Dedifferentiated amniotic fluid mesenchymal stem cell (primary cell): Measurements from ENCODE around the gene KIAA0319L.
A peak's percentile ranks its signal among the peaks of the same experiment; 100 is the strongest.

Experiments
- DNase-seq: peaks from one replicate; pipeline ENCODE4 v3.0.0-alpha.2; 2016; ENCODE audit errors: extremely low spot score

The KIAA0319L gene

DNA sequence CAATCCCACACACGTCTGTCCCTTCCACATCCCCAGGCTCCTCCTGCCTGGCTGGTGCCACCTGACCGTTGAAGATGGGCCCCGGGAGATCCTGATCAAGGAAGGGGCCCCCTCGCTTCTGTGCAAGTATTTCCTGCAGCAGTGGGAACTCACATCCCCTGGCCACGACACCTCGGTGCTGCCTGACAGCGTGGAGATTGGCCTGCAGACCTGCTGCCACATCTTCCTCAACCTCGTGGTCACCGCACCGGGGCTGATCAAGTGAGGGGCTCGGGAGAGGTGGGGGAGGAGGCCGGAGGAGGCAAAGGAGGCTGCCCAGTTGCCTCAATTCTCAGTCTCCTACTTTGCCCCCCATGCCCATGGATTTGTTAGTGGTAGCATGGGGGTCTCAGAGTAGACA, 6.0 kb upstream of the KIAA0319L start:
- no peak for DNase-seq

DNA sequence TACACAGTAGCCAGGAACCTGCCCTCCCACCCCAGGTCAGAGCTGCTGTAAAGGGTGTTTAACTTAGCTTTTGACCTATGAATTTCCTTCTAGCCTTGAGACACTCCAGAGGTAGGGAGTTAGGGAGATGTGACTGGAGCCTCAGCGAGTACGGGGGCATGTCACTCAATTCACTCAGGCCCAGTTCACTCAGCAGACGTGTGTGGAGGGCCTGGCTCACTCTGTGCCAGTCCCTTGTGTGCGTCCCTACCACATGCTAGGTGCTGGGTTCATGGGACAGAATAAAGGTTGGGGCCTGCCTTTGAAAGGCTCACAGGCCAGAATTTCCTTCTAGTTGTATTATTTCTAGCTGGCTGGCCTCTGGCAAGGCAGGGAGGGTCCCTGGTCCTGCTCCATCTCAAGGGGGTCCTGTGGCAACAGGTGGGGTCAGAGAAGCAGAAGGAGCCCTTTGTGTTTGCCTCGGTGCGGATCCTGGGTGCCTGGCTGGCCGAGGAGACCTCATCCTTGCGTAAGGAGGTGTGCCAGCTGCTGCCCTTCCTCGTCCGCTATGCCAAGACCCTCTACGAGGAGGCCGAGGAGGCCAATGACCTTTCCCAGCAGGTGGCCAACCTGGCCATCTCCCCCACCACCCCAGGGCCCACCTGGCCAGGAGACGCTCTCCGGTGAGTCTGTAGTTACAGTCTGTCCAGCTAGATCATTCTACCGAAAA, 4.9 kb upstream of the KIAA0319L start:
- no peak for DNase-seq

DNA sequence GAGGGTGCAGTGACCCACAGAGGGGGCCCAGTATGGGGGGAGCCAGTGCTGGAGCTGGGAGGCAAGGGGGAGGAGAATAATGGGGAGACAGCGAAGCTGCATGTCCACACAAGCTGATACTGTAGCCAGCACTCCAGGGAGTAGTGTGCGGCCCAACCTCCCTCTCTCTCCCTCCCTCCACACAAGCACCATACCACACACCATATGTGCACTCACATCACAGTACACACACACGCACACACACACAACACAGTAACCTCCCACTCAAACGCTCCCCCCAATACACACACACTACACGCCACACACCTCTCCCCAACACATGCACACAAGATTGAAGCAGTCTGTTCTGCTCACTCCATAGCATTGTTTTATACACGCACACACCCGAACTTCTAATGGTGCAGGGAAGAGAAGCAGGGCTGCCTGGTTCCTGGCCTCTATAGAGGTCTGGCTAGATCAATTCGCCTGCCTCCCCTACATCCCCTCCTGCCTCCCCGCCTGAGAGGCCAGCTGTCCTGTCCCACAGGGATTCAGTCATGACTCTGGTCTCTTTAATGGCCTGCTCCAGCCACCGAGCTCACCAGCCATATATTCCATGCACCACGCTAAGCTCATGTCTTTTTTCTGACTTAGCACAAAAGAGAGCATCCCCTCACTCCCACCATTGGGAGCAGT, 4.2 kb upstream of the KIAA0319L start:
- no peak for DNase-seq

DNA sequence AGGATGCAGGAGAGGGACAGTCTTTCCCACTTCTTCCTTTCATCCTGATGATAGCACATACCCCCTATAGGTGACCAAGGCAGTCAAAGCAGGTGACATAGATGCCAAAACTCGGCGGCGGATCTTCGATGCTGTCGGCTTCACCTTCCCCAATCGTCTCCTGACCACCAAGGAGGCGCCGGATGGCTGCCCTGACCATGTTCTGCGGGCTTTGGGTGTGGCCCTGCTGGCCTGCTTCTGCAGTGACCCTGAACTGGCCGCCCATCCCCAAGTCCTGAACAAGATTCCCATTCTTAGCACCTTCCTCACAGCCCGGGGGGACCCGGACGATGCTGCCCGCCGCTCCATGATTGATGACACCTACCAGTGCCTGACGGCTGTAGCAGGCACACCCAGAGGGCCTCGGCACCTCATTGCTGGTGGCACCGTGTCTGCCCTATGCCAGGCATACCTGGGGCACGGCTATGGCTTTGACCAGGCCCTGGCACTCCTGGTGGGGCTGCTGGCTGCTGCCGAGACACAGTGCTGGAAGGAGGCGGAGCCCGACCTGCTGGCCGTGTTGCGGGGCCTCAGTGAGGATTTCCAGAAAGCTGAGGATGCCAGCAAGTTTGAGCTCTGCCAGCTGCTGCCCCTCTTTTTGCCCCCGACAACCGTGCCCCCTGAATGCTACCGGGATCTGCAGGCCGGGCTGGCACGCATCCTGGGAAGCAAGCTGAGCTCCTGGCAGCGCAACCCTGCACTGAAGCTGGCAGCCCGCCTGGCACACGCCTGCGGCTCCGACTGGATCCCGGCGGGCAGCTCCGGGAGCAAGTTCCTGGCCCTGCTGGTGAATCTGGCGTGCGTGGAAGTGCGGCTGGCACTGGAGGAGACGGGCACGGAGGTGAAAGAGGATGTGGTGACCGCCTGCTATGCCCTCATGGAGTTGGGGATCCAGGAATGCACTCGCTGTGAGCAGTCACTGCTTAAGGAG, 3.3 kb upstream of the KIAA0319L start:
- no peak for DNase-seq

DNA sequence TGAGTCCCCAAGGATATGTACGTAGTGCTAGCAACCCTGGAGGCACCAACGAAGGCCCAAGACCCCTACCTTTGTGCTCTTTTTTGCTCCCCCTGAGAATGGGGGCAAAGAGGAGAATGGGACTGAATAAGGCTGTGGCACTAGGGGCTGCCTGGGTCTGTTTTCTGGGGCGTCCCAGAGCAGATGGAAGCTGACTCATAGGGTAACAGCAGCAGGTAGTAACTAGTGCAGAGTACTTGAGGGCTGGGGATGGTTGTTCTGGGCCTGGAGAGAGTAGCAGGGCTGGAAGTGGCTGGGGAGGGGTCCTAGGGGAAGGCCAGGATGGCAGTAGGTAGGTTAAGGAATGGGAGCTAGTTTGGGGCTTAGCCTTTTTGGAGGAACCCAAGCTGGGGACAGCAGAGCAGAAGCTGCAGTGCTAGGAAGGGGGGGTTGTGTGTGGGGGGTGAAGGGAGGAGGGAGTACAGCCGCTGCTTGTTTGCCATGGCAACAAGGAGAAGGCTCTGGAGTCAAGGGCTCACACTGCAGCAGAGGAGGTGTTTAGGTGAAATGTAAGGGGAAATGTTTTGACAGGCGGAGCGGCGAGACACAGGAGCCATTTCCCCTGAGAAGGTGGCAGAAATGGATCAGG, 2.2 kb upstream of the KIAA0319L start:
- no peak for DNase-seq

DNA sequence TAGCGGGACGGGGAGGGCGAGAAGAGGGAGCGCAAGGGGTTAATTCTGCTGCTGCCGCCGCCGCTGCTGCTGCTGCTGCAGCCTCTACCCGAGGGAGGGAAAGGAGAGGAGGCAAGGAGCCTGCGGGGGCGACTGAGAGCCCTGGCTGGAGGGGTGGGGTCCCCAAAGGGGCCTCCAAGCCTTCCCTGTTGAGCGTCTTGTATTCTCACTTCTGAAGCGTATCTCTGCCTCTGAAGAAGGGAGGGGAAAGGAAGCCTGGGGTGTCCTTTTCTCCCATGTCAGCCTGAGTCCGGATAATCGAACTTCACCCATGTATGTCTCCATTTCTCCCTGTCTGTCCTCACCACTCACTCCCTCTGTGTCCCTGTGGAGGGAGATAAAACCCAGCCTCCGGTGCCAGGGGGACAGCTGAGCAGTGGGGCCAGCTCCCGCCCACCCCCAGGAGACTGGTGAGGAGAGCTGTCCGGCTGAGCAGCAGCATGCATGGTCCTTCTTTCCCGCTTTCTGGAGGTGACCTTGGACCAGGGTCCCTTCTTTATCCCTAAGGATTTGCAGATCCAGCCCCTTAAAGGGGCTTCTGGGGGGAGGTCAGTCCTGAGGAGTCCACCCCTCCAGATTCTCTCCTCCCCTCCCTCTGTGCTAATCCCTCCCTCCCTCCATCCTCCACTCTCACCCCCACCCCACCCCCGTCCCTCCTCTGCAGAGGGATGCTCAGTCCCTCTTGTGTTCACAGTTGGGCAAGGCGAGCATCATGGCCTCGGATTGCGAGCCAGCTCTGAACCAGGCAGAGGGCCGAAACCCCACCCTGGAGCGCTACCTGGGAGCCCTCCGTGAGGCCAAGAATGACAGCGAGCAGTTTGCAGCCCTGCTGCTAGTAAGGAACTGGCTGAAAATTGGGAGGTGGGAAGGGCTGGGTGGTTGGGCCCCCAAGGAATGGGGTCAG, 1.4 kb upstream of the KIAA0319L start:
- DNase-seq = no peak

DNA sequence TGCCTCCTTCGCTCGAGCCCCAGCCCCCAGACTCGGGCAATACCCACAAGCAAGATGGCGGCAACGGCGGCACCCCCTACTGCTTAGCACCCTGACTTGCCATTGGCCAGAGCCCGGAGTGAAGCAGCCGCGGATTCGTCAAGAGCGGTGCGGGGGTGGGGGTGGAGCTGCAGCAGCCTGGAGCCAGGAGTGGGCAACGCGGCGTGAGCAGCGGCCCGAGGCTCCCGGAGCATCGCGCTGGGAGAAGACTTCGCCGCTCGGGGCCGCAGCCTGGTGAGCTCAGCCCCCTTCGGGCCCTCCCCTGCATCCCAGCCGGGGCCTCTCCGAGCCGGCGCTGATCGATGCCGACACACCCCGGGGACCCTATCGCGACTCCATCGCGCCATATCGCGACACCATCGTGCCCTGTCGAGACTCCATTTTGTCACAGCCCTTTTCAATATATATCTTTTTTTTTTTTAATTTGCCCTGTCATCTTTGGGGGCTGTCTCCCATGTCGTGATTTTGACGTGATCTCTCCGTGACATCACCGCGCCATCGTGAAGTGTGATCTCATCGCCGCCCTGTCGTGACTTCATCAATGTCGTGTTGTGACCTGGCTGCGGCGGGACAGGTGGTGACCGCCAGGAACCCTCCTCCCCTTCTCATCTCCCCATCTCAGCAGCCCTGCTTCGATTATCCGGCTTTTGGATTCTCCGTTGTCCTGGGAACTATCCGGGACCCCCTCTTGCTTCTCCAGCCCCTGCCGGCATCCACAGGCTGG, 589 bp upstream of the KIAA0319L start, which contains the start of gene NCDN:
TSS of gene NCDN (plus strand) at position 189 of the 763 bp plus-strand sequence. CDS start at position 581, 392 bp downstream.
- peak; percentile 98 for DNase-seq

DNA sequence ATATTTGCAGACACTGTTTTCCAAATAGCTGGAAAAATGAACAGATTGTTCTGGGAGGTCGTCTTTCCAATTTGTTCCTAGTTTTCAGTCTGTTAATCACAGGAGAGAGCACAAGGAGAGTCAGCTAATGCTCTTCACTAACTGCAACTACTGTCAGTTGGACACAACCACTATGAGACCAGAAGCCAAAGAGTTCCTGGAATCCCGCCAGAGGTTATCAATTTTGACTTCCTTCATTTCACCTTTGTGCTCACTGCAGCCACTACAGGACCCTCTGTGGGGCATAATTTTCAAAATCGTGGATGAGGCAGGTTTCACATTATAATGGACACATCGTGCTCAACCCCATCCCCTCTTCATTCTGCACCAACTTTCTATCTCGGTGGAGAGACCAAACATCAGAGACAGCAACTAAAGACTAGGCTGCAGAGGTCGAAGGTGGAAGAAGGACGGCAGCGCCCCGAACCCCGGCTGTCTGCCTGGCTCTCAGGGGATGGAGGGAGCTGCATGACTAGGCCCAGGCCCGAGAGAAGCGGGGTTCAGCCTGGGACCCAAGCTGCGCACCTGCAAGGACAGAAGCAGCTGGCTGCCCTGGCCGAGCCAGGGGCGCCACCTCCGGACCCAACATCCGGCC, 602 bp downstream of the KIAA0319L start:
- DNase-seq = no peak

DNA sequence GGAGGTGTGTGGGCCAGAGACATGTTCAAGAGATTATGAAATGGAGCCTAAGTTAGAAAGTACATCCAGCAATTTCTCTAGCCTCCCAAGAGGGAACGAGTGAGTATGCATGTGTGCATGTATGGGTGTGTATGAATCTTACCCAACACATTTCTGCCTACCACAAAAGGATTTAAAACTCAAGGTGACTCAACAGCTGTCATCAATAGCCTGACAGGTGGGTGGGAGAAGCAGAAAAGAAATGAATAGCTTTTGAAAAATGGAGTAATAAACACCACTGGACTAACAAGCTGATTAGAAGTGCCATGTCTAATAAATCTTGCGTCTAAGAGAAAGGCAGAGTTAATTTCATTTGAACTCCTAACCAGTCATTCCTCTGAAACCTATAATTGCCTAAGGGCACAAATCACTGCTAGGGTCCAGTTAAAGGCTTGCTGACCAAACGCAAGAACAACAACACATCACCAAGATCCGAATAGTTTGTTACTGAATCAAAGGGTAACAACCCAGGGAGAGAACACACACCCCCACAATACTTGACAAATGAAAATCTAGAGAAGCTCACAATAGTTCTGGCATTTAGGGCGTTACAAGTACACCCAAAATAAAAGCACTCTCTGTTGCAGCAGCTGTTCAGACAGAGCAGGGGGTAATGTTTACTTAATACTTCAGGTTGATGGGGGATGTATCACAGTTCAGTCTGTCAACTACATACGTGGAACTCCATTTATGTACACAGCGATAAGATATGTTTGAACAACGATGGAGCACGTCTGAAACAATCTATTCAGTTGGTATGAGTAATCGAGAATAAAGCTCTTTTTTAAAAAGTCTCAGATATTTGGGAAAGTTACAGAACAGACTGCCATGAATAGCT, 1.4 kb downstream of the KIAA0319L start:
- no peak for DNase-seq

DNA sequence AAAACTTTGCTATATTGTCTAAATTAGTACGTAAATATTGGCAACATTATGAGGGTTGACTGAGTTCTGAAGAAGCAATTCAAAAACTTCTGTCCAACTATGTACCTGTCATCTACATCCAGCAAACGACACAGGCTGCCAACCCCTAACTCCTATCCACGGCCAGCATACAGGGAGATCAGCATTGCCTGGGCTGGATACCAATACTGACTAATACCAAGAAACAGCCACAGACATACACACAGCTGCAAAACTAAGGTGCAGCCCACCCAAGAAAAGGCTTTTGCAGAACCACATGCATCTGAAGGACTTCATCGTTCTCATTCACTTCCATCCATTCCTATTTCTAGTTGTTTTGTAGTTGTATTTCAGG, 2.0 kb downstream of the KIAA0319L start:
- no peak for DNase-seq

DNA sequence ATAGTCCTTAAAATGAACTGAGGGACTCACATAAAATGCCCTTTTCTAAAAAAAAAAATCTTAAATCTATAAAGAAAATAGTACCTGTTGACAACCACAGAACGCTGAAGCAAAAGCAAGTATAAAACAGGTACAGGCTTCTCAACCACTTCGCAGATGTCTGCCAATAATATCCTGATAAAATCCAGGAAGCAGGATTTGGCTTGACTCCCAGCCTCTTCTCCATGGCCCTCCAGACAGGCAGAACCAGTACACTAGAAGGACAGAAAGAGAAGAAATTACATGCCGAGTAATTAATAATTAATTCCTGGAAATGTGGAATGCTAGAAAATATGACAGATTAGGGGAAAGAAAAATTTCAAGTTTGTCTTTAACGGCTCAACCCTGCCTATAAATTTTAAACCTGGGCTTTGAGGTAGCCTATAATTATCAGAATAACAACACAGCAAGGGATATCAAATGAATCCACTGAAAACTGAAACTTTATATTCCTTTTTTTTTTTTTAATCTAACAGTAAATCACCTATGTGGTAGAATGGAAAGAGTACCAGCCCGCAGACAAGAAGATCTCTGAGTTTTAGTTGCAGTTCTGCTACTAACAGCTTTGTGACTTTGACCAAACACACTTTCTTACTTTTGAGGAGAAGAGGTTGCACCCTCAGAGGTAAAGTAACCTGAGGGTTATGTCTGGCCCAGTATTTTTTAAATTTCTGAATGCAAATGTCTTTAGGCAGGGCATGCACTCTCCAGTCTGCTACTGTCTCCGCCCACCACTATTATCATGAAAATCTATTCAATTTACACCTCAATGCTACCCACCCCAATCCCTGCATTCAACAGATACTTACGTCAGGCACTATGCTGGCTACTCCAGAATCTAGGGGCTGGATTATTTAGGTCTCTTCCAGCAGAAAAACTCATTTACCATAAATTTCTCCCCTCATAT, 2.7 kb downstream of the KIAA0319L start:
- no peak for DNase-seq

DNA sequence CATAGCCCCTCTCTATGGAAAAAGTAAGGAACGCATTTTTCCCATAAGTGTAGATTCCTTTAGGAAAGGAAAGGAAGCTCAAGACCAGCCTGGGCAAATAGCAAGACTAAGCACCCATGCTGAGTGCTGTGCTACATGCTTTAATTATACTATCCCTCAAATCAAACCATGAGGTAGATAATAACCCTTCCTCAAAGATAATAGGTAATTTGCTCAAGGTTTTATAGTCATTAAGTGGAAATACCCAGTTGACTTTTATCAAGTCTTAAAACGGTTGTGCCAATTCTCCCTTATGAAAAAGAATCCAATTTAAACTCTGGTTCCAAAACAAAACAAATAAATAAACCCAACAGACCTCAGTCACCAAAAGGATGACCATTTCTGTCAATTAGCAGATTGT, 3.4 kb downstream of the KIAA0319L start:
- no peak for DNase-seq

DNA sequence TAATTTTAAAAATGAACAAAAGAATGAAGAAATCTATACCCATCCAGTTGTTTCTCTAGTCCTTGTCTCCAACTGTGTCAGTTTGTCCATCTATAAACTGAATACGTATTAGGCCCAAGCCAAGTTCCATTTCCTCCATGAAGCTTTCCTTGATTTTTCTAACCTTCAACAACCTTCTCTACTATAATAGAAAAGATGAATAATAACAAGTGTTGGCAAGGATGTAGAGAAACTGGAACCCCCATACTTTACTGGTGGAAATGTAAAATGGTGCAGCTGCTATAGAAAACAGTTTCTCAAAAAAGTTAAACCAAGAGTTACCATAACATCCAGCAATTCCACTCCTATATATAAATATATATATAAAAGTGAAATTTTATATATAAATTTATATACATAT, 10.6 kb downstream of the KIAA0319L start:
- DNase-seq = no peak

DNA sequence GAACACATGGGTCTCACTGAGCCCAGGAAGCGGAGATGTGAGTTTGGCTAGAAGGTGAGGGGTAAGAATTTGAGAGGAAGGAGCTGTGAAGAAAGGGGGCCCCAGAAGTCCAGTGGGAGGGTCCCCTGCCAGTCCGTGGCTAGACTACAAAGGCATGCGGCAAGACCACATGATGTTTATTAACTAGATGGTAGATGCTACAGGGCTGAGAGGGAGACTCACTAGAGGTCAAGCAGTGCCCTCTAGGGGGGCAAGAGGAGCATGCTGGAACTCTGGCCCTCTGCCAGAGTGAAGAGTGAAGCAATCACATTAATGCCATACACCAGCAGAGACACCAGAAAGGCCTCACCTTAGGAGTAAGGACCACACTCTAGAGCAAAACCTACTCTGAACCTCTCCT, 12.2 kb downstream of the KIAA0319L start:
- no peak for DNase-seq

DNA sequence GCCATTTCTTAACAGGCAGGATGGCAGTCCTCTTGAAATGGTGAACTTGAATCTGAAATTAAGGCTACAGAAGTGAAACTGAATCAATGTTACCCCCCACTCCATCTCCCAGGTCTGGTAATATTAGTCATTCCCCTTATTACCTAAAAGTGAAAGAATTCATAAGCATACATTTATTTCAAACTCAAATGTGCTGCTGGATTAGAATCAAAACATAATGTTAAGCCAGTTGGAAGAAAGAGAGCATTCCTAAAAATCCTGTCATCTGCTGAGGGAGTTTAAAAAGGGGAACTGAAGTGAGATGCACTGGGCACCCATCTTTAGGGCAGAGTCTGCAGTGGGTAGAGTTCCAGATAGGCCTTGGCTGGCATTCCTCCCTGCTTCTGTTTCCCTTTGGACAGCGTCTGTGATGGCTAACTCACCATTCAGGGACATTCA, 17.4 kb downstream of the KIAA0319L start:
- DNase-seq = peak; percentile 64

DNA sequence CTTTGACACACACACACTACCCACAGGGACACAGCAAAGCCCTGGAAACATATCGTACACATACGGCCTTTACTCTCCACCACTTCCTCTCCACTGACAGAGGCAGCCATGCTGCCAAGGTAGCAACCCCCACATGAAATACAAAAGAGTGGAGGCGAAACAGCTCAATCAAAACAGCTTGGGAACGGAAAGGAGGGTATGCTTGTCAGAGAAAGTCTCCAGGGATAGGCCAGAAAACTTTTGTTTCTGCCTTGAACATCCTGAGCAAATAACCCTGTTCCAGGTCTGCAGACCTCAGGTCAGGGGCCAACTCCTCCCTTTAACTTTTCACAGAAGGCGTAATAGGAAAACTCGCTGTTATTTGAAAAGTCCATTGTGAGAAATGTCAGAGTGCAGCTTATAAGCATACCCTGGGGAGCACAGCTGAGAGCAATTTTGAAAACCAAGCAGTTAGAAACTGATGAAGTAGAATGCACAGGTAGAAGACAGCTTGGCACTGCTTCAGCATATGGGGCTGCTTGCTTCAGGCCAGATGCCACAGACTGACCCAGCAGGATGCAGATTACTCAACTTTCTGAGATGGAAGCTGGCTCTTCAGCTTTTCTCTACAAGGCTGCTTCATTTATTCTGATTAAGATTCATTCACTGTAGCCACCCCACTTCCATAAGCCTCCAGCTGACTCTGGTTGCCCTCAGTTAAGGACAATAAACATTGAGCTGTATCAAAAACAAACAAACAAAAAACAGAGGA, 18.0 kb downstream of the KIAA0319L start:
- no peak for DNase-seq

DNA sequence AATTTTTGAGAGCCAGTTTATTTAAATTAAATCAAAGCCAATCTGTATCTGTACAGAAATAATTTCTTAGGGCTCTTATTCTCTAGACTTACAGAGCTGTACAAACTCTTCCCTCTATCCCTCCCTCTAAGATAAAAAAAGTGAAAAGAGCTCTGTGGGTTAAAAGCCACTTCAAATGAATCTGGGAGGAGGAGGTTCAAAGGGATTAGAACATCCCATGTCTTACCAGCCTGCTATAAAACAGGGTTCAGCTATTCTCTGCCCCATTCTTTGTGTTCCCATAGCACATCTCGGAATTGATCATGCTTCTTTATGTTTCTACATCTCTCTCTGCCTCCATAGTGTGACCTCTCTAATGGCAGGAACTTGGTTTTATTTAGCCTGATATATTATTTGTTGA, 19.4 kb downstream of the KIAA0319L start:
- no peak for DNase-seq
